AG04449 (cell line): ENCODE data around the gene PIGC.

Source experiments
- CTCF ChIA-PET: fragments of 350-600 bp; formaldehyde crosslinking; extraction: SDS; loops from one replicate; lab custom pipeline; 2021; ENCODE audit warnings: antibody characterized with exemption; lab: Yijun Ruan, JAX
- POLR2A ChIA-PET: fragments of 400-600, 350-600 bp; formaldehyde crosslinking; extraction: SDS; loops from one replicate; lab custom pipeline; 2020; ENCODE audit warnings: antibody characterized with exemption, inconsistent platforms; lab: Yijun Ruan, JAX
- DNase-seq: peaks from one replicate; pipeline ENCODE4 v3.0.0-alpha.2; 2010; ENCODE audit warnings: low read depth, low spot score
- H3K4me3 ChIP-seq: 2 replicates; pipeline ENCODE4 v1.5.1; 2011; ENCODE audit warnings: low read depth, mild to moderate bottlenecking, control low read depth, low read length
- CTCF ChIP-seq: IDR thresholded peaks from one replicate; pipeline ENCODE4 v1.5.1; 2011; ENCODE audit warnings: mild to moderate bottlenecking, moderate library complexity, low read length, control low read depth, inconsistent platforms; ENCODE audit not compliant: insufficient read depth; ENCODE audit errors: missing control alignments

The PIGC gene

GRCh38 chr1:172477741-172478140 lies 33.9 kb upstream of the PIGC start:
- no peak overlapping the region for H3K4me3 ChIP-seq
- DNase-seq = no peak
- ChIA-PET CTCF (no interaction called here), POLR2A (no interaction called here)
- no peak for TF ChIP-seq CTCF

- no peak for DNase-seq
- H3K4me3 ChIP-seq = no peak overlapping the region
- ChIA-PET CTCF (no interaction called here), POLR2A (no interaction called here)
- TF ChIP-seq CTCF = no peak
Observed at GRCh38 chr1:172477216-172477615, 33.3 kb upstream of the PIGC start.

- POLR2A ChIA-PET = no interaction called here
- TF ChIP-seq CTCF = no peak
- no peak for DNase-seq
- H3K4me3 ChIP-seq = no peak overlapping the region
- CTCF ChIA-PET = no interaction called here
Observed at GRCh38 chr1:172476218-172476811, 32.4 kb upstream of the PIGC start.

GRCh38 chr1:172473842-172474241 lies 30.0 kb upstream of the PIGC start:
- DNase-seq = no peak
- no peak for TF ChIP-seq CTCF
- POLR2A ChIA-PET = no interaction called here
- H3K4me3 ChIP-seq = no peak overlapping the region
- CTCF ChIA-PET = no interaction called here

- CTCF ChIA-PET = no interaction called here
- POLR2A ChIA-PET = no interaction called here
- no peak for DNase-seq
- H3K4me3 ChIP-seq = no peak overlapping the region
- no peak for TF ChIP-seq CTCF
Observed at GRCh38 chr1:172473302-172473701, 29.4 kb upstream of the PIGC start.

- POLR2A ChIA-PET = interaction anchor here (0.8 kb wide), 1 partner anchor 60 kb away, joined by 3 read pairs; no protein-coding TSS in a partner anchor
- TF ChIP-seq CTCF = no peak
Observed at GRCh38 chr1:172472495-172472894, 28.6 kb upstream of the PIGC start.

More at GRCh38 chr1:172472495-172472894, 28.6 kb upstream of the PIGC start:
- CTCF ChIA-PET = no interaction called here
- DNase-seq = no peak
- no peak overlapping the region for H3K4me3 ChIP-seq
